Measurements from ENCODE around the gene CHN2.

DNA sequence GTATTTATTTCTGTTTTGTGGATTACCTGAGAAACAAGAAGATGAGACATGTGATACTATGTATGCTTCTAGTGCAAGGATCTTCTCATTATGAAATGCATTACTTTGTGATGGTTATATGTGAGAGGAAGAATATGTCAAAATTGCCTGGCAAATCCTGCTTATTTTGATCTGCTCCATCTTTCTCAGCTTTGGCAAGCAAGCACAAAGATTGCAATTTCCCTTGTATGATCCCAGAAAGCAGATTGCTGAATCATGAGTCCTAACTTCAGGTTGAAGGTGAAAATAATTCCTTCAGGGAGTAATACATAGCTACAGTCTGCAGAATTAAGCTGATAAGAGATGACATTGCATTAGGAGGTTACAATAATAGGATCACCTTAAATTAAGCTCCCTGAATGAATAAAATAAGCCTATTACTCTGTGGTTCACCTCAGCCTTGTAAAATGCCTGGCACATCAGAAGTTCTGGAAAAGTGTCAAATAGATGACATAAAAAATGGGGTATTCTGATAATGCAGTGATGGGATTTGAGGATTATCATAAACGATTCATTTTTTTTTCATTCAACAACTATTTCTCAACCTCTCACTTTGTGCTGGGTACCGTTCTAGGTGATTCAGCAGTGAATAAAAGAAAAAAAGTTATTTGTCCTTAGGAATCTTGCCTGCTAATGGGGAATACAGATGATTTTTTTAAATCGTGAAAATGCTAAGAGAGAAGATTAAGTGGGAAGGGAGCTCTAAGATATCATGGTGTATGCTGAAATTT, 120.7 kb downstream of the CHN2 start:
- TF ChIP-seq EZH2 (IDR thresholded peaks at IDR 0.05; ENCODE audit: borderline replicate concordance, insufficient read depth, low read length, poor library complexity, severe bottlenecking) (no peak), RAD21 (conservative IDR thresholded peaks at IDR 0.05) (no peak), POLR2AphosphoS5 (IDR thresholded peaks at IDR 0.05) (peak; percentile 37), CTCF (IDR thresholded peaks at IDR 0.05; ENCODE audit: poor library complexity, severe bottlenecking) (no peak), EP300 (conservative IDR thresholded peaks at IDR 0.05; ENCODE audit: poor library complexity, severe bottlenecking) (peak; percentile 45)
